Fibroblast of lung (primary cell): ENCODE data around the gene DBH. TPM values are rescaled to one million over a fixed set of nuclear protein-coding genes. Genes with fewer than 3 reads are reported as not detected.

Experiments
- DNase-seq, 2 donors: peaks; one replicate each; pipeline versions ENCODE4 v3.0.0 to v3.0.0-alpha.2; 2010; ENCODE audit warnings: low read depth in 2 of 2
- H2AFZ ChIP-seq: 2 replicates; pipeline ENCODE4 v1.5.1; 2012; ENCODE audit warnings: low read length, control low read depth, inconsistent platforms
- H3K27ac ChIP-seq: 2 replicates; pipeline ENCODE4 v1.5.1; 2011; ENCODE audit warnings: low read length, control low read depth; ENCODE audit not compliant: insufficient read depth
- H3K27me3 ChIP-seq: 2 replicates; pipeline ENCODE4 v1.5.1; 2011; ENCODE audit warnings: mild to moderate bottlenecking, low read length; ENCODE audit not compliant: control insufficient read depth, insufficient read depth
- H3K36me3 ChIP-seq: 2 replicates; pipeline ENCODE4 v1.5.1; 2011; ENCODE audit warnings: low read length; ENCODE audit not compliant: control insufficient read depth, insufficient read depth
- H3K4me1 ChIP-seq: 2 replicates; pipeline ENCODE4 v1.5.1; 2011; ENCODE audit warnings: low read length; ENCODE audit not compliant: control insufficient read depth, insufficient read depth; ENCODE audit errors: extremely low read depth
- H3K4me2 ChIP-seq: 2 replicates; pipeline ENCODE4 v1.5.1; 2011; ENCODE audit warnings: low read length, control low read depth; ENCODE audit not compliant: insufficient read depth; ENCODE audit errors: extremely low read depth
- H3K4me3 ChIP-seq, 4 experiments: fragments of 200-600 bp in 1 of 4; sonication (generic) in 1 of 4; replicated peaks in 1 of 4; 2 replicates each; pipeline ENCODE4 v1.5.1; 2011 to 2016; ENCODE audit warnings: low read length in 4 of 4, low read depth in 3 of 4, mild to moderate bottlenecking in 3 of 4, control low read depth in 2 of 4, inconsistent platforms in 1 of 4, mixed read lengths in 1 of 4; ENCODE audit not compliant: insufficient read depth in 1 of 4; ENCODE audit errors: control extremely low read depth in 1 of 4
- H3K79me2 ChIP-seq: 2 replicates; pipeline ENCODE4 v1.5.1; 2012; ENCODE audit warnings: mild to moderate bottlenecking, low read length, inconsistent platforms; ENCODE audit not compliant: control insufficient read depth, insufficient read depth
- H3K9ac ChIP-seq: 2 replicates; pipeline ENCODE4 v1.5.1; 2011; ENCODE audit warnings: mild to moderate bottlenecking, low read length, control low read depth; ENCODE audit not compliant: insufficient read depth
- H3K9me3 ChIP-seq: 2 replicates; pipeline ENCODE4 v1.5.1; 2012; ENCODE audit warnings: low read depth, low read length; ENCODE audit not compliant: control insufficient read depth, insufficient read depth
- H4K20me1 ChIP-seq: 2 replicates; pipeline ENCODE4 v1.5.1; 2011; ENCODE audit warnings: low read length; ENCODE audit not compliant: control insufficient read depth, insufficient read depth; ENCODE audit errors: extremely low read depth
- EZH2 ChIP-seq: IDR thresholded peaks from 2 replicates; pipeline ENCODE4 v1.5.1; 2012; ENCODE audit warnings: low read length, control low read depth, mild to moderate bottlenecking; ENCODE audit errors: missing control alignments
- polyA plus RNA-seq, 2 donors: library from polyadenylated mRNA; depleted of rRNA in 1 of 2; stranded (reverse) in 1 of 2; unstranded in 1 of 2; fragments of >200 nt; gene quantifications; 2 replicates each; pipeline ENCODE4 v1.2.1, GENCODE V29; 2011 to 2012; ENCODE audit warnings: missing spikeins in 1 of 2
- total RNA-seq: library from RNA; depleted of rRNA; stranded (reverse); fragments of >200 nt; gene quantifications from 2 replicates; pipeline ENCODE4 v1.2.1, GENCODE V29; 2014
- TF ChIP-seq, protein P1 (sequence below), 2 donors: IDR thresholded peaks in 1 of 2; conservative IDR thresholded peaks in 1 of 2; 1 replicate in 1 of 2; 2 replicates in 1 of 2; pipeline ENCODE4 v1.5.1; 2011 to 2012; ENCODE audit warnings: low read length in 2 of 2, control low read depth in 1 of 2, inconsistent platforms in 1 of 2, low read depth in 1 of 2, mild to moderate bottlenecking in 1 of 2

The DBH gene
- total and polyA plus RNA-seq, 2 donors (not counting 1 experiment from before 2014, with no cell fraction given), result not detected

GRCh38 chr9:133627341-133627740 lies 8.8 kb upstream of the DBH start:
- no peak for DNase-seq
- no peak overlapping the region for H3K27ac ChIP-seq
- no peaks in the 10 kb centered on the region for H3K9me3 ChIP-seq
- H2AFZ ChIP-seq, result no peak overlapping the region
- no peaks in the 10 kb centered on the region for H3K36me3 ChIP-seq
- peaks cover 4% of the 10 kb centered on the region for H3K27me3 ChIP-seq
- TF ChIP-seq, protein P1, sequence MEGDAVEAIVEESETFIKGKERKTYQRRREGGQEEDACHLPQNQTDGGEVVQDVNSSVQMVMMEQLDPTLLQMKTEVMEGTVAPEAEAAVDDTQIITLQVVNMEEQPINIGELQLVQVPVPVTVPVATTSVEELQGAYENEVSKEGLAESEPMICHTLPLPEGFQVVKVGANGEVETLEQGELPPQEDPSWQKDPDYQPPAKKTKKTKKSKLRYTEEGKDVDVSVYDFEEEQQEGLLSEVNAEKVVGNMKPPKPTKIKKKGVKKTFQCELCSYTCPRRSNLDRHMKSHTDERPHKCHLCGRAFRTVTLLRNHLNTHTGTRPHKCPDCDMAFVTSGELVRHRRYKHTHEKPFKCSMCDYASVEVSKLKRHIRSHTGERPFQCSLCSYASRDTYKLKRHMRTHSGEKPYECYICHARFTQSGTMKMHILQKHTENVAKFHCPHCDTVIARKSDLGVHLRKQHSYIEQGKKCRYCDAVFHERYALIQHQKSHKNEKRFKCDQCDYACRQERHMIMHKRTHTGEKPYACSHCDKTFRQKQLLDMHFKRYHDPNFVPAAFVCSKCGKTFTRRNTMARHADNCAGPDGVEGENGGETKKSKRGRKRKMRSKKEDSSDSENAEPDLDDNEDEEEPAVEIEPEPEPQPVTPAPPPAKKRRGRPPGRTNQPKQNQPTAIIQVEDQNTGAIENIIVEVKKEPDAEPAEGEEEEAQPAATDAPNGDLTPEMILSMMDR (conservative IDR thresholded peaks at IDR 0.05 in 1 of 2, IDR thresholded peaks at IDR 0.05 in 1 of 2; ENCODE audit: low read depth in 1 of 2, low read length in 2 of 2), result no peak
- no peak for TF ChIP-seq EZH2
- no peak overlapping the region for H3K9ac ChIP-seq
- H4K20me1 ChIP-seq, result no peaks in the 10 kb centered on the region
- no peak overlapping the region for H3K4me2 ChIP-seq
- no peak overlapping the region for H3K4me3 ChIP-seq
- H3K79me2 ChIP-seq, result no peaks in the 10 kb centered on the region
- H3K4me1 ChIP-seq, result no peaks in the 10 kb centered on the region

DNA sequence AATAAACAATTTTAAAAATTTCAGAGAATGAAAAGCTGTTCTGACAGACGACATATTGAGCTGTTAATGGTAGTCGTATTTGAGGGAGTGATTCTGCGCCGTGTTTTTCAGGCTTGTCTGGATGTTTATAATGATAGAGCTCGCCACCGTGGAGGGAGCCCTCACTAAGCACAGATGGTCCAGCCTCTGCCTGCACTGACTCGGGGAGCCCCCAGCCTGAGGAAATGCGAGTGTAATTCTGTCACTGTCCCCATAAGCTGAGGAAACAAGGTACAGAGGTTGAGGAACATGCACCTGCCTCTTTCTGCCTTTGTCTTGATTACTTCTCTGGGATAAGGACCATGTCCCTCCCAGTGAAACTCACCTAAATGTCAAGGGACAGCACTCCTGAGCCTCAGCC lies 7.4 kb upstream of the DBH start:
- no peaks in the 10 kb centered on the region for H3K4me1 ChIP-seq
- H3K79me2 ChIP-seq, result no peaks in the 10 kb centered on the region
- no peak overlapping the region for H3K27ac ChIP-seq
- no peaks in the 10 kb centered on the region for H4K20me1 ChIP-seq
- no peaks in the 10 kb centered on the region for H3K36me3 ChIP-seq
- no peak overlapping the region for H3K9ac ChIP-seq
- TF ChIP-seq EZH2, result no peak
- TF ChIP-seq, protein P1 (conservative IDR thresholded peaks at IDR 0.05 in 1 of 2, IDR thresholded peaks at IDR 0.05 in 1 of 2; ENCODE audit: low read depth in 1 of 2, low read length in 2 of 2), result no peak
- H2AFZ ChIP-seq, result no peak overlapping the region
- no peaks in the 10 kb centered on the region for H3K9me3 ChIP-seq
- no peak overlapping the region for H3K4me3 ChIP-seq
- H3K4me2 ChIP-seq, result no peak overlapping the region
- H3K27me3 ChIP-seq, result peaks cover 4% of the 10 kb centered on the region
- no peak for DNase-seq

DNA sequence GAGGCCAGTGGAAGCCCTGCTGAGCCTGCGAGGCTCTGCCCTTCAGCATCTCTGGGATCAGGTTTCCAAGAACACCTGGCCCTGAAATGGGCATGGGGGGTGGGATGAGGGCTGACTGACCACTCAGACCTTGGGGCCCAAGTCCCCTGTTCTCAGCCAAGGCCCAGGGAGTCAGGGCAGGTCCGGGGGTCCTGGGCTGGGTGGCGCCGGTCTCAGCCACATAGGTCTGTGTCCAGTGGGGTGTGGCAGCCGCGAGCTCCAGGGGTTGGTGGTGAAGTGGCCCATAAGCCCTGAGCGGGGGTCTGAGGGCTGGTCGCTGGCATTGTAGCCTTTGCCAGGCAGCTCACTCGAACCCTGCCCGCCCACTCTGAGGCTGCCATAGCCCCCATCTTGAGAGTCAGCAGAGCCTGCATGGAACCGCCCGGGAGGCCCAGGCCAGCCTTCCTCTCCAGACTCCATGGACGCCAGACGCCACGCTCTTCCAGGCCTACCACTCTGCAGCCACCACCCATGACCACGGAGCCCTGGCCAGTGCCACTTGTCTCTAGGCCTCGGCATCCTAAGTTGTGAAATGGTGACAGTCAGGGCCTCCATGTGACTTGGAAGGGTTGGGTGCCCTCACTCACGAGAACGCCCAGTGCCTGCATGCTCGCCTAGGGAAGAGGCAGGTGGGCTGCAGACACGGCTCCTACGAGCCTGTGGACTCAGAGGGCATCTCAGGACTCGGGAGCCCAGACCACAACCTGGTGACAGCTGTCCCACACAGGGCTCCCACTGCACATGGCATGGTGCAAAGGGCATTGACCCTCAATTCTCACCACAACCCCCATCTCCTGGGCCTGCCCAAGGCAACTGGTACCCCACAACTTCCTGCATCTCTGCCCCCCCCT lies 6.7 kb upstream of the DBH start:
- Histone ChIP-seq H3K4me2 (no peak overlapping the region), H3K27me3 (peaks cover 4% of the 10 kb centered on the region), H3K4me1 (no peaks in the 10 kb centered on the region), H3K36me3 (no peaks in the 10 kb centered on the region), H2AFZ (no peak overlapping the region), H3K9me3 (no peaks in the 10 kb centered on the region), H3K9ac (no peak overlapping the region), H4K20me1 (no peaks in the 10 kb centered on the region), H3K27ac (no peak overlapping the region), H3K79me2 (no peaks in the 10 kb centered on the region), H3K4me3 (no peak overlapping the region)
- DNase-seq, result no peak
- TF ChIP-seq, protein P1 (conservative IDR thresholded peaks at IDR 0.05 in 1 of 2, IDR thresholded peaks at IDR 0.05 in 1 of 2; ENCODE audit: low read depth in 1 of 2, low read length in 2 of 2), result no peak
- TF ChIP-seq EZH2, result no peak
